ENCODE measurements around the gene PPT1.
A peak's percentile ranks its signal among the peaks of the same experiment; 100 is the strongest.
"Not testable (repeated sequence)": the region's sequence is repeated elsewhere in the genome, so short reads cannot be mapped to it uniquely, and the experiment has no call there.

Gene PPT1

DNA sequence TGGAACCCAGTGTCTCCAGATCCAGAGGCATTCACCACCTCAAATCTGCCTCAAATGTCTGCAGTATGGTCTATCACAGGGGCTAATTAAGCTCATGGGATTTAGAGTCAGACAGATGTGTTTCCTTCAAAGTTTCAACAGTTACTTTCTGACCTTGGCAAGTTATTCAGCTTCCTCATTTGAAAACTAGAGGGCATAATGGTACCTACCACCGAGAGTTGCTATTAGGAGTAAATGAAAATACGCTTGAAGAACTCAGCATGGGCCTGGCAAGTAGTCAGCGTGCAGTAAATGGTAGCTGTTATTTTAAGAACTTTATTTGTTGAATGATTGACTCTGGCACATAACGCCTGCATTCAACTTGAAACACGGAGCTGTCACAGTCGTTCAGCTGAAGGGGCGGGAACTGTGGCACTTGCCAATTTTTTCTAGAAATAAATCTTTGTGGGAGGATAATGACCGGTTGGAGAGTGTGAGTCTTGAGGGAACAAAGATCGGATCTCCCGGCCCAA is 57.8 kb downstream of the PPT1 start:
- peak overlapping the region; percentile 97 for H3K4me3 ChIP-seq (ENCODE audit: low read length, poor library complexity, severe bottlenecking)
- H3K9me2 ChIP-seq (replicated peaks; ENCODE audit: low read depth, low read length): no peaks in the 10 kb centered on the region
- peaks cover 61% of the 10 kb centered on the region for H3K4me1 ChIP-seq (ENCODE audit: insufficient read depth, low read length, poor library complexity, severe bottlenecking)
- H3K9ac ChIP-seq (ENCODE audit: low read depth, low read length, poor library complexity, severe bottlenecking): peak overlapping the region; percentile 99
- no peak for TF ChIP-seq EZH2phosphoT487 (IDR thresholded peaks at IDR 0.05; ENCODE audit: borderline replicate concordance)
- TF ChIP-seq, protein P1, sequence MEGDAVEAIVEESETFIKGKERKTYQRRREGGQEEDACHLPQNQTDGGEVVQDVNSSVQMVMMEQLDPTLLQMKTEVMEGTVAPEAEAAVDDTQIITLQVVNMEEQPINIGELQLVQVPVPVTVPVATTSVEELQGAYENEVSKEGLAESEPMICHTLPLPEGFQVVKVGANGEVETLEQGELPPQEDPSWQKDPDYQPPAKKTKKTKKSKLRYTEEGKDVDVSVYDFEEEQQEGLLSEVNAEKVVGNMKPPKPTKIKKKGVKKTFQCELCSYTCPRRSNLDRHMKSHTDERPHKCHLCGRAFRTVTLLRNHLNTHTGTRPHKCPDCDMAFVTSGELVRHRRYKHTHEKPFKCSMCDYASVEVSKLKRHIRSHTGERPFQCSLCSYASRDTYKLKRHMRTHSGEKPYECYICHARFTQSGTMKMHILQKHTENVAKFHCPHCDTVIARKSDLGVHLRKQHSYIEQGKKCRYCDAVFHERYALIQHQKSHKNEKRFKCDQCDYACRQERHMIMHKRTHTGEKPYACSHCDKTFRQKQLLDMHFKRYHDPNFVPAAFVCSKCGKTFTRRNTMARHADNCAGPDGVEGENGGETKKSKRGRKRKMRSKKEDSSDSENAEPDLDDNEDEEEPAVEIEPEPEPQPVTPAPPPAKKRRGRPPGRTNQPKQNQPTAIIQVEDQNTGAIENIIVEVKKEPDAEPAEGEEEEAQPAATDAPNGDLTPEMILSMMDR (conservative IDR thresholded peaks at IDR 0.05; ENCODE audit: low read length): peak; percentile 56
- peaks cover 5% of the 10 kb centered on the region for H3K27me3 ChIP-seq (ENCODE audit: insufficient read depth, low read length, poor library complexity, severe bottlenecking)
- H3F3A ChIP-seq (ENCODE audit: low read depth): peaks cover 13% of the 10 kb centered on the region
- peaks cover 37% of the 10 kb centered on the region for H3K79me2 ChIP-seq (ENCODE audit: insufficient read depth, low read length)
- H3K36me3 ChIP-seq (ENCODE audit: insufficient read depth, low read length): no peaks in the 10 kb centered on the region
- peaks cover 27% of the 10 kb centered on the region for H4K20me1 ChIP-seq (ENCODE audit: insufficient read depth, low read length, poor library complexity, severe bottlenecking)
- peak overlapping the region; percentile 88 for H3K4me2 ChIP-seq (ENCODE audit: low read depth, low read length, poor library complexity, severe bottlenecking)
- peak overlapping the region; percentile 40; the same call in 1 of the 2 replicates for H2AFZ ChIP-seq (ENCODE audit: low read length)
- no peaks in the 10 kb centered on the region for H3K9me3 ChIP-seq (ENCODE audit: insufficient read depth, low read depth, low read length)

DNA sequence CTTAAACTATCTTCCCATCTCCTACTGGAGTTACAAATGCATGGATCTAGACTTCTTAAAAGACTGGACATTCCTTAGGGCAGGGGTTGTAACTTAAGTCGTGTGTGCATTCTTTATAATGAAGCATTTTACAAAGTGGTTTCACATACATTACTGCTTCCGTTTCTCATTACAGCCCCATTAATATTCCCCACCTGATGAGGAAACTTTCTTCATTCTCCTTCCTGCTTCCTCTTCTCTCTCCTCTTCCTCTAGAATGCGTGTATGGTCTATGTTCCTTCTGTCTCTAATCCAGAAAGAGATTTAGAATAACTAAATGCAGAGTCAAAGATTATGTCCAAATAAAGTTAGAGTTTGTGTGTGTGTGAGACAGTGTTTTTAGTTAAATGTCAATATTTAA is 58.4 kb downstream of the PPT1 start:
- H3K79me2 ChIP-seq (ENCODE audit: insufficient read depth, low read length): peaks cover 31% of the 10 kb centered on the region
- H4K20me1 ChIP-seq (ENCODE audit: insufficient read depth, low read length, poor library complexity, severe bottlenecking): peaks cover 22% of the 10 kb centered on the region
- TF ChIP-seq EZH2phosphoT487 (IDR thresholded peaks at IDR 0.05; ENCODE audit: borderline replicate concordance): no peak
- TF ChIP-seq, protein P1 (conservative IDR thresholded peaks at IDR 0.05; ENCODE audit: low read length): no peak
- no peak overlapping the region for H2AFZ ChIP-seq (ENCODE audit: low read length)
- no peaks in the 10 kb centered on the region for H3K36me3 ChIP-seq (ENCODE audit: insufficient read depth, low read length)
- H3K27me3 ChIP-seq (ENCODE audit: insufficient read depth, low read length, poor library complexity, severe bottlenecking): peaks cover 5% of the 10 kb centered on the region
- peak overlapping the region; percentile 97 for H3K4me3 ChIP-seq (ENCODE audit: low read length, poor library complexity, severe bottlenecking)
- no peaks in the 10 kb centered on the region for H3K9me3 ChIP-seq (ENCODE audit: insufficient read depth, low read depth, low read length)
- peak overlapping the region; percentile 88 for H3K4me2 ChIP-seq (ENCODE audit: low read depth, low read length, poor library complexity, severe bottlenecking)
- H3K9me2 ChIP-seq (replicated peaks; ENCODE audit: low read depth, low read length): no peaks in the 10 kb centered on the region
- peak overlapping the region; percentile 99 for H3K9ac ChIP-seq (ENCODE audit: low read depth, low read length, poor library complexity, severe bottlenecking)
- peaks cover 56% of the 10 kb centered on the region for H3K4me1 ChIP-seq (ENCODE audit: insufficient read depth, low read length, poor library complexity, severe bottlenecking)
- peaks cover 13% of the 10 kb centered on the region for H3F3A ChIP-seq (ENCODE audit: low read depth)

DNA sequence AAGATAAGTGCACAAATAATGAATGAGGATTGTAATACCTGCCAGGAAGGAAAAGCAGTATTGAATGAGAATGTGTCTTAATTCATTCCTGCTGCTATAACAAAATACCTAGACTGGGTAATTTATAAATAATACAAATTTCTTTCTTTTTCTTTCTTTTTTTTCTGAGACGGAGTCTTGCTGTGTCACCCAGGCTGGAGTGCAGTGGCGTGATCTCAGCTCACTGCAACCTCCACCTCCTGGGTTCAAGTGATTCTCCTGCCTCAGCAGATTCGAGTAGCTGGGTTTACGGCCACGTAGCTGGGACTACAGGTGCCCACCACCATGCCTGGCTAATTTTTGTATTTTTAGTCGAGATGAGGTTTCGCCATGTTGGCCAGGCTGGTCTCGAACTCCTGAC is 59.8 kb downstream of the PPT1 start:
- Histone ChIP-seq H3K79me2 (ENCODE audit: insufficient read depth, low read length) (peaks cover 17% of the 10 kb centered on the region), H3K9ac (ENCODE audit: low read depth, low read length, poor library complexity, severe bottlenecking) (peak overlapping the region; percentile 7), H3F3A (ENCODE audit: low read depth) (peaks cover 13% of the 10 kb centered on the region), H4K20me1 (ENCODE audit: insufficient read depth, low read length, poor library complexity, severe bottlenecking) (peaks cover 16% of the 10 kb centered on the region), H3K4me1 (ENCODE audit: insufficient read depth, low read length, poor library complexity, severe bottlenecking) (peaks cover 48% of the 10 kb centered on the region)
- H3K9me2 ChIP-seq (replicated peaks; ENCODE audit: low read depth, low read length); H3K9me3 ChIP-seq (ENCODE audit: insufficient read depth, low read depth, low read length); H3K36me3 ChIP-seq (ENCODE audit: insufficient read depth, low read length); H3K27me3 ChIP-seq (ENCODE audit: insufficient read depth, low read length, poor library complexity, severe bottlenecking); H3K4me2 ChIP-seq (ENCODE audit: low read depth, low read length, poor library complexity, severe bottlenecking); H3K4me3 ChIP-seq (ENCODE audit: low read length, poor library complexity, severe bottlenecking); H2AFZ ChIP-seq (ENCODE audit: low read length): not testable (repeated sequence)

DNA sequence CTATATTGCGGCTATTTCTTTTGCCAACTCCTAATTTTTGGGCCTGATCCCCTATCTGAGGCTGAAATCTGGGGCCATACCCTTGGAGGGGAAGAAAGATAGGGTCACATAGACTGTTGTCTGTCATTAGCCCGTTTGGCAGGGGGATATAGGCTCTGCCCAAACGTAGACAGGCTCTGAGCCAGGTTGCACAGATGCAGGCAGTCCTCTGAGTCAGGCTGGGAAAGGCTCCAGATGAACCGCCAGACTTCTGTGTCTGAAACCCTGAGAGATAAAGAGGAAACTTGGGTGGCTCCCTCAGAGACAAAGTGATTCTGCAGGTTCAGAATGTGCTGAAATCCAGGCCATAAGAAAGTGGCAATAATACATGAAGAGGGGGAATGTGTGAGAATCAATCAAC is 60.5 kb downstream of the PPT1 start:
- Histone ChIP-seq H3K27me3 (ENCODE audit: insufficient read depth, low read length, poor library complexity, severe bottlenecking) (peaks cover 5% of the 10 kb centered on the region), H3K9me2 (replicated peaks; ENCODE audit: low read depth, low read length) (no peaks in the 10 kb centered on the region), H2AFZ (ENCODE audit: low read length) (no peak overlapping the region), H3K4me1 (ENCODE audit: insufficient read depth, low read length, poor library complexity, severe bottlenecking) (peaks cover 42% of the 10 kb centered on the region), H4K20me1 (ENCODE audit: insufficient read depth, low read length, poor library complexity, severe bottlenecking) (peaks cover 9% of the 10 kb centered on the region), H3K4me3 (ENCODE audit: low read length, poor library complexity, severe bottlenecking) (no peak overlapping the region), H3F3A (ENCODE audit: low read depth) (peaks cover 13% of the 10 kb centered on the region), H3K79me2 (ENCODE audit: insufficient read depth, low read length) (peaks cover 10% of the 10 kb centered on the region), H3K36me3 (ENCODE audit: insufficient read depth, low read length) (no peaks in the 10 kb centered on the region), H3K4me2 (ENCODE audit: low read depth, low read length, poor library complexity, severe bottlenecking) (no peak overlapping the region), H3K9me3 (ENCODE audit: insufficient read depth, low read depth, low read length) (no peaks in the 10 kb centered on the region), H3K9ac (ENCODE audit: low read depth, low read length, poor library complexity, severe bottlenecking) (peak overlapping the region; percentile 7)
- no peak for TF ChIP-seq EZH2phosphoT487 (IDR thresholded peaks at IDR 0.05; ENCODE audit: borderline replicate concordance)
- TF ChIP-seq, protein P1 (conservative IDR thresholded peaks at IDR 0.05; ENCODE audit: low read length): no peak

Measured in Loucy (cell line).